HG03432 (cell line): ENCODE measurements around the gene LSAMP.
A peak's percentile ranks its signal among the peaks of the same experiment; 100 is the strongest.

ENCODE experiments used
- ATAC-seq: cut with Tn5 transposase; IDR thresholded peaks from one replicate; pipeline ENCODE4 v1.9.1; 2021; ENCODE audit warnings: mild to moderate bottlenecking, moderate library complexity; ENCODE audit not compliant: unreplicated experiment

Gene LSAMP

DNA sequence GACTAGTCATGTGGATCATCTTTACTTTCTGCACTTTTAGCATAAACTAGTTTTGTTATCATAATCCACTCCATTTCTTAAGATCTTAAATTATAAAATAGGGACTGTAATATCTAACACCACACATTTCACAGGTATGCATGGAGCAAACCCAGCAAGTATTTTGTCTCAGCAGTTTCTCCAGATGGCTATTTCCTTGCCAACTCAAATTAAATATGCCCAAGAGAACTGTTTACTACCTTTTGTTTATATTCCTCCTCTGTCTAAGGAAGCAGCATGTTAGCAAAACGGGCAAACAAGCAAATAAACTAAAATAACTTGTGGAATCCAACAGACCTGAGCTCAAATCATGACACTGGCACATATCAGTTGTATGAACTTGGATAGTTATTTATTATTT, 379.8 kb downstream of the LSAMP start:
- no peak for ATAC-seq

- ATAC-seq: no peak
These were observed 380.6 kb downstream of the LSAMP start for GRCh38 chr3:116064646-116065045.

GRCh38 chr3:116059421-116060096, 385.7 kb downstream of the LSAMP start:
- ATAC-seq: no peak

DNA sequence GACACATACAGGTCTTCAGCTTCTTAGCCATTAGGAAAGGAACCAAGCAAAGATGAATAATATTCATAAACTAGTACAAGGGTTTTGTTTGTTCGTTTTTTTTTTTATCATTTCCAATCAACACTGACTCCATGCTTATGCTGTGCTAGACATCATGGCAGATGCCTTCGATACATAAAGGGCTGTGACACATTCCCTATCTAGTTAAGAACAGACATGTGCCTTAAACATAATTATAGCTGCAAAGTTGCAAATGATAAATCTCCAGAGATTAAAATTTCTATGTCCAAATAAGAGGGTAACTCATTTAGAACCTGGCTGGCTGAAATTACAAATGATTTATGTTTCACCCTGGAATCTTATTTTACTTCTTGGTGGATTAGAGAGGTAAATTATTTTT, 386.4 kb downstream of the LSAMP start:
- ATAC-seq: no peak

DNA sequence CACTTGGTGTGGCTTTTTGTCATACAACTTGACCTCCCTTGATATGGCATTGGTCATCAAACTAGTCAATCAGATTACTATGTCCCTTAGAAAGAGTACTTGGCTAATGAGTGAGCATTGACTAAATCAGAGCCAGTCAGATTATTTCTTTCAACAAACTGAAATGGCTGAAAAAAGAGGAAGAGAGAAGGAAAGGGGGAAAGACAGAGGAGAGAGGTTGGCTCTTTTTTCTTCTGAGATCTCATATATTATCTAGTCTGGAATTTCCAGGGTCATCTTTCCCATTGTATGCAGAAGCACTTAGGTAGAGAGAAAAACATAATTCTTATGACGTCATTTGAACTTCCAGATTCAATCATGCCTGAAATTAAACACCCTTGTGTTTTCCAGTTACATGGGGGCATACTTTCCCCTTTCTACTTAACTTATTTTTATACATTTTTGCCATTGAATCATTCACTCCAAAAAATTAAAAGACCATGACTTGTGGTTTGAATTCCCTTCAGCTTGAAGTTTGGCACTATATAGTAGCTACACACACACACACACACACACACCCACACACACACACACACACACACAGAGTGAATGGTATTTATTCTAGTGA, 387.8 kb downstream of the LSAMP start:
- ATAC-seq: peak; percentile 36

- ATAC-seq: peak; percentile 86
These were observed 389.0 kb downstream of the LSAMP start for GRCh38 chr3:116056280-116056679.

DNA sequence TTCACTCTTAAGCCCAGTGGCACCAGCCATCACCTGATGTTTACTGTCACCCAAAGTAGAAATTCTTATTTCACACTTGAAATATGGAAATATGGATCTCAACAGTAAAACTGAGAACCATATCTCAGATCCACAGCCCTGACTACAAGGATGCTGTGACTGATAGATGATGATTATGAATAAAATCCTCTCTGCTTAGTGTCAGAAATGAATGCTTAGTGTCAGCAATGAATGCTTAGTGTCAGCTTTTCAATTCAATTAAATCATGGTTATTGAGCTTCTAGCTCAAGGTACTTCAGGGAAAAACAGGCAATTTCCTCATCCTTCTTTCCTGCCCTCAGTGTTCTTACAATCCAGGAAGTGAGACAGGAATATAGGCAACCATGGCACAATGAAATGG, 392.3 kb downstream of the LSAMP start:
- ATAC-seq: no peak

DNA sequence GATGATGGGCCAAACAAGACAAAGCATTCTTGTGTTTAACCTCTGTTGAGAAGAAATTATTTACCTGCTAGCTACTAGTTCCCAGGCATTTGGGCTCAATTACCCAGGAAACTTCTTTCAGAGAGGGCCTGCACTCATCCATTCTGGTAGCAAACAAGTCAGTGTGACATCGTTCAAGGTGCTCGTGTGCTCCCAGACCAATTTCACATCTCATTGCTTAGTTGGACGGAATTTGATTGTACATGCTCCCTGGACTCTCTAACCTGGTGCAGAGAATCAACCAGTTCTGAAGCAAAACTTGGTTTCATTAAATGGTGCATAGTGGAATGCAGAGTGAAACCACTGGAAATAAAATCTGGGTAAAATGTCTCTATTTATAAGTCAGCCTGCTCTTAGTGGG, 392.7 kb downstream of the LSAMP start:
- no peak for ATAC-seq

GRCh38 chr3:116051586-116051985, 393.7 kb downstream of the LSAMP start:
- ATAC-seq: no peak

DNA sequence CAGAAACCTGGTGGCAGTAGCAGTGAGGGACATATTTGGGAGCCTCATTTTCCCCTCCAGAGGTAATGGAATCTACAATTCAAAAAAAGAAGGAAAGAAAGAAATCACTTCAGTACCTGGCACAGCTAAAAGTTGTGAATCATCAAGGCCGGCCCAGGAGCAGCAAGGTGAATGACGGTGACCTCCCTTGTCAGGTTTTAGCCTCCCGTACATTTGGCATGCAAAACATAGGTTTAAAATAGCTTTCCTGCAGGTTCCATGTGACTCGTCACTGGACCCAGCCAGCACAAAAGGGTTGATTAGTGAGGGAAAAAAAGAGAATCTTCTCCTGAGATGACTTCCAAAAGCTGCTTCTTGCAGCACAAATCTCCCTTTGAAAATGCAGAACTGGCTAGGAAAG, 394.2 kb downstream of the LSAMP start:
- ATAC-seq: peak; percentile 81

GRCh38 chr3:116050311-116050915, 394.9 kb downstream of the LSAMP start:
- ATAC-seq: no peak

DNA sequence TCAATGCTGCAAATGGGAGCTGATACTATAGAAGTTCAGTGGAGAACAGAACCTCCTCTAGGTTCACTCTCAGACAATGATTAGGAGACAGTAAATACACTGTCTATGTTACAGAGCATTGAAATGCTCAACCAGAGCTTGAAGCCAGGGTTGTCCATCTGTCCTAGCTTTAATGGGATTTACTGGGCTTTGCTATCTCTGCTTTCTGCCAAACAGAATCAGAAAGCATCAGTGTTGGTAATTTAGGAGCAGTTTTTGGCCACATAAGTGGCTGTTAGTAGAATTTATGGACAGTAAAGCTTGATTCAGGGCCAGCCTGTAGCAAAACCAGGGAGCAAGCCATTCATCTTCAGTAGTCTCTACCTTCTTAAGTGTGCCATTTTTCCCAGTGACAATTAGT, 396.3 kb downstream of the LSAMP start:
- ATAC-seq: no peak

DNA sequence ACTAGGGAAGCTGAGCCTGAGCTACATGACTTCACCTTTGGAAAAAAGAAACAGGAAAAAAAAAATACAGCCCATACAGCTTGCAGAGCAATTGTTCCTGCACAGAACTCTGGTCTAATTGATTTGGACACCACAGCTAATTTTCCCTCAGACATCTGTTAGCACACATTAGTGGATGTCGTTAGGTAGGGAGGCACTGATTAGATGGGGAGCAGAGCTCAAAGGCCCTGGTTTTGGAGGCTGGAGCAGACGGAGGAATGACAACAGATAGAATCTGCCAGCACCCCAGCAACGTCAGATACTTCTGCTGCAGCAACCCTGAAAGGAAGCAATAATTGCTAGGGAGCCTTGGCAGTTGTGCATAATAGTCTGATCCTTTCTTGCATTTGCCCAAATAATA, 398.9 kb downstream of the LSAMP start:
- ATAC-seq: no peak

GRCh38 chr3:116045314-116045713, 400.0 kb downstream of the LSAMP start:
- ATAC-seq: no peak

DNA sequence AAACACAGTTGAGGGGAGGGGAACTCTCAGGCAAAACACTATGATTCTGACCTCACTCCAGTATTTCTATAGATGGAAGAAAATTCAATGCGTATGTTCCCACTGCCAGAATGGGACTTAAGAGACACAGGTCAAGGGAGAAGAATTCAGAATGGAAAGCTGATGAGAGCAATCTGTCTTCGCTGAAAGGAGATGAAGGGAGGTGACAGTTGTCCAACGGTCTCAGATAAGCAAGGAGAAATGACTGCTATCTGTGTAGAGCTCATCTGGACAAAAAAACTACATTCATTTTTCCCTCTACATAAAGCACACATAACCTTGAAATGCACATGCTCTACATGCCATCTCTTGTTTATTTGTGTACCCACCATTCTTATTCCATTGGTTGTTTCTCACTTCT, 405.1 kb downstream of the LSAMP start:
- no peak for ATAC-seq

DNA sequence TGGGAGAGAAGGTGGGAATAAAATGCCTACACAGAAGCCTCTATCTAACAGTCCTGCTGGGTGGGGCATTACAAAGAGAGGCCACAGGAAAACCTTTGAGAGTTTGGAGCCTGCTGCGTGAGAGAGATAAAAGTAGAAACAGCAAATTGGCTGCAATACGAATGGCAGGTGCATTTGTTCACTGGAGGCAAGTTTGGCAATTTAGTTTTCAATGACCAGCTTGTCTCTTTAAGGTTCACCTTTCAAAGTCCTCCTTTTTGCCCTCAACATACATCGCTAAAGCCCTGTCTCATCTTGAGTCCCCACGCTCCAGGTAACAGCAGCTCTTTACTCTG, 405.7 kb downstream of the LSAMP start:
- ATAC-seq: no peak

DNA sequence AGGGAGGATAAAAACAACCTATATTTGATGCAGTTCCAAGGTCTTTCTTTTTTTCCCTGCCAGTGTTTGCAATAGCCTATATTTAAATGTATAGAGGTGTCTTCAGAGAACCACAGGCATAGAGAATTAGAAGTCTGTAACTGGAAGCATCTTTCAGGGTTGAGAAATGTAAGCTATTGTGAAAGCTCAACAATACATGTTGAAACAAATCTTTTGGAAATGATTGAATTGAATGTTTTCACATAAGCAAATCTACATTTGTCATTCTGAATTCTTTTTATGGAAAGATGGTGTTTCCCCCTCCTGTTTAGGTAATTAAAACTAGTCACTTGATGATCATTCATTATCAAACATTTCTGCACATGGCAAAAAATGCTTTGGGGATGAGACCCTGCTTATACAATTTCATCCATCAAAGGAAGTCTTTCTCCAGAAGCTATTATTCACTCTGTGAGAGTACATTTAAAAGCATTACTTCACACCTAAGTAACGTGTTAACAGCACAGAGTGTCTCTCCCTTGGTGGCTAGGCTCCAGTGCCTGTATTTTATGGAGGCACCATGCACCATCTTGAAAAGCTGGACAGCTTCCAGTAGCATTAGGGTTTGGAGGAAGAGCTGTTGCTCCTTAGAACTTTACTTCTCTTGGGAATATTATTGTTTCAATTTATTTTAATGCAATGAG, 406.2 kb downstream of the LSAMP start:
- ATAC-seq: no peak

- peak; percentile 99 for ATAC-seq
These were observed 407.1 kb downstream of the LSAMP start for GRCh38 chr3:116037954-116038911.

DNA sequence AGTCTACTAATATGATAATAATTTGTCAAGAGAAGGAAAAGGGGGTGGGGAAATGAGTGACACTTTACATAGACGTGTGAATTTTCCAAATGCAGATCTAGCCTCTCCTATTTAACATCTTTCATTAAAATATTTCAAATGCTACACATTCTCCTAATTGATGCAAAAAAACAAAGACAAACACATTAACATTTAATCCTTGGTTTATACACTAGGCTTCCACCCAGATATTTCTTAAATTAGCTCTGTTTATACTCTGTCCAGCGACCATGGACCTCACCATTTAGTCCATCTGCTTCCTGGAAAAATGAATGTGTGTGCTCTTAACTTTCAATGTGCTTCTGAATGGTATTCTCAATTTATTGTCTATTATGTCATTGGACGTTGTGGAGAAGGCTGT, 409.9 kb downstream of the LSAMP start:
- no peak for ATAC-seq

- no peak for ATAC-seq
These were observed 410.5 kb downstream of the LSAMP start for GRCh38 chr3:116034794-116035193.

DNA sequence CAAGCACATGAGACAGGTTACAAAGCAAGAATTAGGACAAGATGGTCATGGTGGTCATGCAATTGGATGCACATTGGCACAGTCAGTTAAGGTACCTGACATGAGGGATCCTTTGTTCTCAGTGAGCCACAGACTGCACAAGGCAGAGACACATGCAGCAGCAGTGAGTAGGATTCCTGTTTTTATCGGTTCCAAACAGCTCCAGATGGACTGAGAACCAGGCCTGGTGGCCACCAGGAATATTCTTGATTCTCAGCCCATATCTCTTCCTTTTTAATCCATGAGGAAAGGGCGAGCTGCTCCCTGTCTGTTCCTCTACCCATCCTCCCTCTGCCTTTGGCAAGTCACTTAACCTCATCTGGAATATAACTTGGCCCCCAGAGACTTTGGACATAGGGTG, 411.2 kb downstream of the LSAMP start:
- no peak for ATAC-seq
